Astrocyte of the cerebellum (primary cell): ENCODE data around the gene IFT81.

Source experiments
- DNase-seq: peaks from one replicate; pipeline ENCODE4 v3.0.0-alpha.2; 2011; ENCODE audit warnings: low read depth
- H3K4me3 ChIP-seq: 2 replicates; pipeline ENCODE4 v1.5.1; 2011; ENCODE audit warnings: mild to moderate bottlenecking, low read depth, low read length, moderate library complexity
- in situ Hi-C: cut with HindIII; loops from 2 replicates; pipeline ENCODE4 v1.10.0; 2017; ENCODE audit warnings: low sequenced_read_pairs
- TF ChIP-seq, protein P1 (sequence below): IDR thresholded peaks from 2 replicates; pipeline ENCODE4 v1.5.1; 2012; ENCODE audit warnings: low read length, low read depth, moderate library complexity, mild to moderate bottlenecking; ENCODE audit errors: missing control alignments

The IFT81 gene

DNA sequence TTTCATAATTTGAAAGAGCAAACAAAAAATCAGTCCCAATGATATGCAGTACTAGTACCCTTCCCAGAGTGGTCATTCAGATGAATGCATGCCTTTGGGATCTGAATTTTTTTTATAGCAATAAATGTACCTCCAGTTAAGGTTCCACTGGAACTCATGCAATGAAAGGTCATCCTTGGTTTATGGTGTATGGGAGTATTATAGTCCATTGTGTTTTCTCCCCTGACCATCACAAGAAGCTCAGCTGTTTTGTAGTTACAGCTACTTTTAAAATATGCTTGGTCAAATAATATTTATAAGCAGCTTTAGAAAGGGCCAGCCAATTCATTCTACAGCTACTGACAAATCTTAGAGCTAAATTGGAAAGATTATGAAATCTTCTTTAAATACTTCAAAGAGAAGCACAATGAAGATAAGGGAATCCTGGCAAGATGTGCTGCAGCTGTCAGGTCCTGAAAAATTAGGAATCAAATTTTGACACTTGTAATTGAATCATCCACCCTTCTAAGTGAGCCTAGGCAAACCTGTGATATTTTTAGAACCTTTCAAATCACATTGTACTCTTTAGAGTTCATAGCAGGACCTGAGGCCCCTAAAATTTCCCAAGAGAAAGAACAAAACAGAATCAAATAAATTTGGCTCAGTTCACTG lies 46.5 kb downstream of the IFT81 start:
- TF ChIP-seq, protein P1, sequence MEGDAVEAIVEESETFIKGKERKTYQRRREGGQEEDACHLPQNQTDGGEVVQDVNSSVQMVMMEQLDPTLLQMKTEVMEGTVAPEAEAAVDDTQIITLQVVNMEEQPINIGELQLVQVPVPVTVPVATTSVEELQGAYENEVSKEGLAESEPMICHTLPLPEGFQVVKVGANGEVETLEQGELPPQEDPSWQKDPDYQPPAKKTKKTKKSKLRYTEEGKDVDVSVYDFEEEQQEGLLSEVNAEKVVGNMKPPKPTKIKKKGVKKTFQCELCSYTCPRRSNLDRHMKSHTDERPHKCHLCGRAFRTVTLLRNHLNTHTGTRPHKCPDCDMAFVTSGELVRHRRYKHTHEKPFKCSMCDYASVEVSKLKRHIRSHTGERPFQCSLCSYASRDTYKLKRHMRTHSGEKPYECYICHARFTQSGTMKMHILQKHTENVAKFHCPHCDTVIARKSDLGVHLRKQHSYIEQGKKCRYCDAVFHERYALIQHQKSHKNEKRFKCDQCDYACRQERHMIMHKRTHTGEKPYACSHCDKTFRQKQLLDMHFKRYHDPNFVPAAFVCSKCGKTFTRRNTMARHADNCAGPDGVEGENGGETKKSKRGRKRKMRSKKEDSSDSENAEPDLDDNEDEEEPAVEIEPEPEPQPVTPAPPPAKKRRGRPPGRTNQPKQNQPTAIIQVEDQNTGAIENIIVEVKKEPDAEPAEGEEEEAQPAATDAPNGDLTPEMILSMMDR = no peak
- DNase-seq = no peak
- no peak overlapping the region for H3K4me3 ChIP-seq
- in situ Hi-C loops = no loop called here

DNA sequence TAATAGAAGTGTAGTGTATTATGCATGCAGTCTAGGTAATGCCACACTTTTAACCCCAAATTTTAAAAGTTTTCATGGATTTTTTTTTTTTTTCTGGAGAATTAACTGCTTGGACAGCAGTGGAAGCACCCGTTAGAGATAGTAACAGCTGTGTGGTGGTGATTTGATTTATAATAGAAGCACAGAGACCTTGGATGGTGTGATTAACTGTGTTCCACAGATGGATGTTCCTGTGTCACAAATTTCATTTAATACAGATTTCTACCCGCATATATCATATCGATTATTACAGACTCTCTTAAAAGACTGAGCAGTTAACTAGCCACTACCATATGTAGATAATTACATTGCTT lies 47.0 kb downstream of the IFT81 start:
- DNase-seq = no peak
- H3K4me3 ChIP-seq = no peak overlapping the region
- in situ Hi-C loops = no loop called here
- TF ChIP-seq, protein P1 = no peak

DNA sequence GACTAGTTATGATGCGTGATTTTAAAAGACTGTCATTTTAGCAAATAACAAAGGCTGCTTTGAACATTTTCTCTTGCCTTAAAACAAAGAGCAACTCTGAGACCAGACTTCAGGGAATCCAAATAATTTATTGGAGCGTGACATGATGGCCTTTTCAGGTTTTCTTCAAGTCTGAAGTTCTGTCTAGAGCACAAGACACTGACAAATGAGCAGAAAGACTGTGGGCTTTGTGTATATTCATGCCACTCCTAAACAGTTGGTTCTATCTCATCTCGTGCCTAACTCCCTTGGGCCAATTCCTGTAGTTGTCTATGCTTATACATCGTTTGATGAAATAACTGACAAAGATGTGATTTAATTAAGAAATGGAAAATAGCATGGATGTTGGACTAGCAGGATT lies 47.5 kb downstream of the IFT81 start:
- TF ChIP-seq, protein P1 = no peak
- no peak overlapping the region for H3K4me3 ChIP-seq
- no peak for DNase-seq
- in situ Hi-C loops = no loop called here

DNA sequence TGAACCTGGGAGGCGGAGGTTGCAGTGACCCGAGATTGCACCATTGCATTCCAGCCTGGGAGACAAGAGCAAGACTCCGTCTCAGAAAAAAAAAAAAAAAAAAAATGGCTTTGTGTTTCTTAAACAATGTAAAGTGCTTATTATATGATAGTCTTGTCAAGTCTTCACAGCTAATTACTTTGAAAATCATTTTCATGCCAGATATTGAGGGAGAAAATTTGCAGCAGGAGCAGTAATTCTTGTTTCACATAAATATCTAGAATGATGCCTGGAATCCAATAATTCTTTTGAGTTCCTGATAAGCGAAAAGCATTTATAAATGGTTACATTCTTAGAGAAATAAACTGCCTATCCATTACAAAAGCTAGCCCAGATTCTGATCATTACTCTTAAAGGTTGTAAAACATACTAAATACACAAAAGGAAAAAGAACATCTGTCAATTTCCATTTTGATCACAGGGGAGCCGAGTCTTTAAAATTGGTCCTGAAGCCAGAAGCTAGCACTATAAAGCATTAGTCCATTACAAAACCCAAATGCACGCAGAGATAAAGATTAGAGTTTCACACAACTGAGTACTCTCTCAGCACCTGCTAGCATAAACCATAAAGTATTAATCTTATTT lies 50.3 kb downstream of the IFT81 start:
- DNase-seq = no peak
- in situ Hi-C loops = no loop called here
- TF ChIP-seq, protein P1 = no peak
- H3K4me3 ChIP-seq = no peak overlapping the region

DNA sequence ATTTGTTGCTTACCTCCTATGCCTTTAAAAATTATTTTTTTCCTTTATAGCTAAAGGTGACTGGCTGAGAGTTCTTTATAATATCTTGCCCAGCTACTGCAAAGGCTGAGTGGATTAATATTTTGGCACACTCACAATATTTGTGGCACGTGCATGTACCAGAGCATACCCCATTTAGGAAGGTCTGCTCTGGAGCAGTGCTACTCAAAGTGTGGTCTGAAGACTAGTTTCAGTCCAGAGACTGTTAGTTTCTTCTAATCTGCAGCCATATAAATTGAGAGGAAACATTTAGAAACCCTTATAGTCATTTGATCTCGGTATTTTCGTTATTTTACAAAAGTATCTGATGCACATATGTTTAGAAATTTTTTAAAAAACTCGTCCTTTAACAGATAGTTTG lies 51.0 kb downstream of the IFT81 start:
- in situ Hi-C loops = no loop called here

DNA sequence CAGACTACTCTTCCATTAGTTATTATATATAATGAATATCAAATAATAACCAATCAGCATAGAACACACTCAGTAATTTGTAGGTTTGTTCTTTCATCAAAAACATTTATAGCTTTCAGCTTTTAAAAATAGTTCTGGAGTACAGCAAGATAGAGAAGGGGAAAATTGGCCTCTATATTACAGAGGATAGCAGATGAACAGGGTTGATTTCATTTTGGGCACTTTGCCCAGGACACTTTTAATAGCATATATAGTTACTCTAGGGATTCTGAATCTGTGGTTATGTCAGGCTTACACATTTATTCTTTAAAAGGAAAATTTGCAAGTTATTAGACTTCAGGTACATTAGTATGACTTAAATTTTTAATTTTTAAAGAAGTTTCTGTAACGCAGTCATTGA lies 52.6 kb downstream of the IFT81 start:
- DNase-seq = peak; percentile 23
- in situ Hi-C loops = no loop called here
- TF ChIP-seq, protein P1 = no peak
- no peak overlapping the region for H3K4me3 ChIP-seq

More for the DNA sequence above, 51.0 kb downstream of the IFT81 start:
- TF ChIP-seq, protein P1 = no peak
- DNase-seq = no peak
- no peak overlapping the region for H3K4me3 ChIP-seq
